ENCODE data around the gene DDN. TPM values are rescaled to one million over a fixed set of nuclear protein-coding genes. Genes with fewer than 3 reads are reported as not detected.

DDN gene
- total and polyA plus RNA-seq, 3 experiments from 2014 or later: 0.33 to 0.39 TPM; not detected in 1

DNA sequence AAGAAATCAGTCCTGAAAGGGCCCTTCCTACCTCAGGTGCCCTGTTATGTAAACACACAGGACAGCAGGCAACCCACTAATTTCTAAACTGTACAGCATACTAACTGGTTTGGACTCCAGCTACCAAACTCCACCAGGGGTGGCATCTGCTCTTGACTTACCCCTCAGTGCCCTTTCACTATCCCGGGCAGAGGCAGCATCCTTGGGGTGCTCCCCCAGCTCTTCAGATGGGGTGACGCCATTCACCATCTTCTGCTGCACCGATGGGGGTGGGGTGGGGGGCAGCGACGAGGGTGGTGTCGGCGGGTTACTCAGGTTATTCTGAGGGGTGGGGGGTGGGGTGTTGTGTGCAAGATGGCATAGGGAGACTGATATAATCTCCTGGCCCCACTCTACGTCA, 30.9 kb upstream of the DDN start:
- peak overlapping the region in 7 of 8 donors; percentile 48 to 85 (median 74) for H3K27ac Mint-ChIP-seq
- H3K27ac ChIP-seq (ENCODE audit: low read depth, low read length): no peak overlapping the region
- H3K36me3 Mint-ChIP-seq: peaks cover 4 to 86% (median 5%) of the 10 kb centered on the region in 3 donors
- H3K4me1 Mint-ChIP-seq: no peaks in the 10 kb centered on the region
- peaks cover 41% of the 10 kb centered on the region for H3K36me3 ChIP-seq (ENCODE audit: insufficient read depth, low read length)
- no peaks in the 10 kb centered on the region for H3K27me3 ChIP-seq (ENCODE audit: insufficient read depth, low read length, poor library complexity, severe bottlenecking)
- no peaks in the 10 kb centered on the region for H3K9me3 ChIP-seq (ENCODE audit: low read length)
- CTCF ChIA-PET: interaction anchor here (1.1 to 2.8 kb wide), 4 partner anchors 10 to 57 kb away, joined by 3 to 16 read pairs (median 4); no protein-coding TSS in a partner anchor
- H3K4me3 Mint-ChIP-seq: no peak overlapping the region
- H3K4me3 ChIP-seq (ENCODE audit: low read length): no peak overlapping the region
- H3K9me3 Mint-ChIP-seq: no peaks in the 10 kb centered on the region
- DNase-seq: peak in 1 of 5 donors; percentile 38
- POLR2A ChIA-PET: interaction anchor here (0.6 kb wide), 2 partner anchors 23 to 1179 kb away, joined by 3 read pairs; no protein-coding TSS in a partner anchor
- H3K4me1 ChIP-seq (ENCODE audit: insufficient read depth, low read length): no peaks in the 10 kb centered on the region
- H3K27me3 Mint-ChIP-seq: no peaks in the 10 kb centered on the region

DNA sequence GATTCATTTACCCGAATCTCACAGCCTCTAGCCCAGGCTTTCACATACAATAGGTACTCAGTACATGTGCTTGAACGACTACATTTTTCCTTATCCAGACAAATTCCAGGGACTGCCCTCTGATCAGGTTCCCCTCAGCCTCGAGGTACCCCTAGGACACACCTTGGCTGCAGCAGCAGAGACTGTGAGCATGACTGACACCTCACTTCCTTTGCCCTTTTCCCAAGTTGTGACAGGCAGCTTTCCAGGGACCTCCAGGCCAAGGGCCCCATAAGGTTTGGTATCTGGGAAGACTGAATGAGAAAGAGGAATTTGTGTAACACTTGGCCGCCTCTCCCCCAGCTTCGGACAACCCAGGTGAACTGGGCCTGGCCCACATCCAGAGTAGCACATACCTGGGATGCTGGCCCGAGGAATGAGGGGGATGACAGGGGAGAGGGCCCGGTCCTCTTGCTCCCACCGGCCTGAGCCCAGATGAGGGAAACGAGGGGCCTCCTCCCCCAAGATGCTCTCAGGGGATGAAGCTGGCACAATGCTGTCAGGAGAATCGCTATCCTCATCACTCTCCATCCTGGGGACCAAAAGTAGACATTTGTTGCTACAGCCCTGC, 29.6 kb upstream of the DDN start:
- Histone ChIP-seq H3K27ac (ENCODE audit: low read depth, low read length) (no peak overlapping the region), H3K27me3 (ENCODE audit: insufficient read depth, low read length, poor library complexity, severe bottlenecking) (no peaks in the 10 kb centered on the region), H3K9me3 (ENCODE audit: low read length) (no peaks in the 10 kb centered on the region), H3K4me3 (ENCODE audit: low read length) (no peak overlapping the region), H3K36me3 (ENCODE audit: insufficient read depth, low read length) (peaks cover 43% of the 10 kb centered on the region), H3K4me1 (ENCODE audit: insufficient read depth, low read length) (no peaks in the 10 kb centered on the region)
- no peaks in the 10 kb centered on the region for H3K27me3 Mint-ChIP-seq
- H3K9me3 Mint-ChIP-seq: no peaks in the 10 kb centered on the region
- peak overlapping the region in 5 of 8 donors; percentile 7 to 83 (median 73) for H3K27ac Mint-ChIP-seq
- ChIA-PET POLR2A (interaction anchor here (1.0 kb wide), 1 partner anchor 10 kb away, joined by 3 read pairs; no protein-coding TSS in a partner anchor), CTCF (interaction anchor here (1.1 to 2.8 kb wide), 3 partner anchors 9 to 15 kb away, joined by 3 to 16 read pairs (median 4); no protein-coding TSS in a partner anchor)
- no peak overlapping the region for H3K4me3 Mint-ChIP-seq
- H3K4me1 Mint-ChIP-seq: no peaks in the 10 kb centered on the region
- DNase-seq: peak in 1 of 5 donors; percentile 23
- peaks cover 4 to 84% (median 5%) of the 10 kb centered on the region in 3 donors for H3K36me3 Mint-ChIP-seq

DNA sequence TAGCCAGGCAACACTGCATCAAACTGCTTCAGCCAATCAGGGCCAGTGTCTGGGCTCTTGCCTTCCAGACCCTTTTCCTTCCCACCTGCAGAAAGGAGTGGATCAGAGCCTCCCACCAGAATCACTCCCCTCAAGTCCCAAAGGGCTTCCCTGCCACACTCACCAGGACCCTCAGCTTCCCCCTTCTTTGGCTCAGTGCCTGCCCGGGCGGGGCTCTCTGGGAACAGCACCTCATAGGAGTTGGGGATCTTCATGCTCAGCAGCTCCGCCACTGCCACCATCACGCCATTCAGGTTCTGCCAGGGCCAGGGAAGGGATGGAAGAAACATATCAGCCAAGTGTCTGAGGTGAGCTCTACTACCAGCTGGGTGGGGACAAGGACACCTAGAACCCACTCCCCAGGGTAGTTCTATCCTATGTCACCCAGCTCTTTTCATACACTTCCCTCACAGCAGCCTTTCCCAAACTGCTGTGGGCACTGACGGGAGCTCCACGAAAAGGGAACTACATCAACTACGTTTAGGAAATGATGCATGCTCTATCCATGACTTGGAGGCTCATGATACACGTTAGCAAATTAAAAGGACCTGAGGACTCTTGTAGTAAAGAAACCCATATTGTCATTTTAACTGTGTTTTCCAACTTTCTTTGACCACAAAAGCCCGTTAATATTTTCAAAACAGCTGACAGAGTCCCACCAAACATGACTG, 28.8 kb upstream of the DDN start:
- Histone ChIP-seq H3K4me1 (ENCODE audit: insufficient read depth, low read length) (no peaks in the 10 kb centered on the region), H3K36me3 (ENCODE audit: insufficient read depth, low read length) (peaks cover 43% of the 10 kb centered on the region), H3K27ac (ENCODE audit: low read depth, low read length) (no peak overlapping the region), H3K4me3 (ENCODE audit: low read length) (no peak overlapping the region), H3K27me3 (ENCODE audit: insufficient read depth, low read length, poor library complexity, severe bottlenecking) (no peaks in the 10 kb centered on the region), H3K9me3 (ENCODE audit: low read length) (no peaks in the 10 kb centered on the region)
- Mint-ChIP-seq H3K4me3 (no peak overlapping the region), H3K9me3 (no peaks in the 10 kb centered on the region), H3K27me3 (no peaks in the 10 kb centered on the region), H3K4me1 (no peaks in the 10 kb centered on the region), H3K27ac (peak overlapping the region in 7 of 8 donors; percentile 57 to 83 (median 77)), H3K36me3 (peaks cover 4 to 85% (median 5%) of the 10 kb centered on the region in 3 donors)
- CTCF ChIA-PET: interaction anchor here (1.0 to 2.8 kb wide), 4 partner anchors 11 to 40 kb away, joined by 3 to 16 read pairs (median 3); no protein-coding TSS in a partner anchor
- peak in 1 of 5 donors; percentile 31 for DNase-seq
- POLR2A ChIA-PET: no interaction called here

DNA sequence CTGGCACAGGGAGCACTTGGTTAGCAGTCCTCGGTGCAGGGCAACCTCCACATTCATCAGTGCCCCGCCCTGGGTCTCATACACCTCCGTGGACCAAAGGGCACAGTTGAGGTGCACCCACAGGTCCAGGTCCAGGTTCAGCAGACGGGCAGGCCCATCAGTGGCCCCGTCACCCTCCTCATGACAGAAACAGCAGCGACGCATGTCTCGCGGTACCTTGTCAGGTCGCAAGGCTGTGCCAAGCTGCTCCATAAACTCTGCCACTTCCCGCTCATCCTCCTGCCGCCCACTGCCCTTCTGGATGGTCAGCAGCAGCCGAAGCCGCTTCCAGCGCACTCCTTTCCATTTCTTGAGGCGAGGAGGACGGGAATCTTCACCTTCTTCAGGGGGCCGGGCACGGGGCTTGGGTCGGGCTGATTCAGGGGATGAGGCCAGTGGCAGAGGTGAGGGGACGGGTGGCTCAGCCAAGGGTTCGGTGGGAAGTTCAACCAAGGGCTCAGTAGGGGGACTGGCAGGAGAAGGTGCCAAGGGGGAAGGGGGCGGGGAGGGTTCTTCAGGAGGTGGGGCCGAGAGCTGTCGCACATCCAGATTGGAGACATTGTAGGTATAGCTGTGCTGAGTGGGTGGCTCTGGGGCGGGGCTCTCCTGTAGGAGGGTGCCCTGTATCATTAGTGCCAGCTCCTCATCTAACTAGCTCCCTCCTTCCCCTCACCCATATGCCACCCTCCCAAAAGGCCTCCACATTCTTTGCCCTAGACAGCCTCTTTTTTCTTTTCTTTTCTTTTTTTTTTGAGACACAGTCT, 27.7 kb upstream of the DDN start:
- POLR2A ChIA-PET: no interaction called here
- H3K9me3 Mint-ChIP-seq: no peaks in the 10 kb centered on the region
- Histone ChIP-seq H3K36me3 (ENCODE audit: insufficient read depth, low read length) (peaks cover 40% of the 10 kb centered on the region), H3K27me3 (ENCODE audit: insufficient read depth, low read length, poor library complexity, severe bottlenecking) (no peaks in the 10 kb centered on the region), H3K4me3 (ENCODE audit: low read length) (no peak overlapping the region), H3K27ac (ENCODE audit: low read depth, low read length) (no peak overlapping the region), H3K9me3 (ENCODE audit: low read length) (no peaks in the 10 kb centered on the region), H3K4me1 (ENCODE audit: insufficient read depth, low read length) (no peaks in the 10 kb centered on the region)
- H3K4me1 Mint-ChIP-seq: no peaks in the 10 kb centered on the region
- H3K4me3 Mint-ChIP-seq: no peak overlapping the region
- H3K27ac Mint-ChIP-seq: peak overlapping the region in 4 of 8 donors; percentile 60 to 89 (median 79)
- CTCF ChIA-PET: interaction anchor here (1.0 kb wide), 1 partner anchor 39 kb away, joined by 3 read pairs; no protein-coding TSS in a partner anchor
- H3K27me3 Mint-ChIP-seq: no peaks in the 10 kb centered on the region
- H3K36me3 Mint-ChIP-seq: peaks cover 4 to 86% (median 14%) of the 10 kb centered on the region in 3 donors
- peak in 1 of 5 donors; percentile 42 for DNase-seq

DNA sequence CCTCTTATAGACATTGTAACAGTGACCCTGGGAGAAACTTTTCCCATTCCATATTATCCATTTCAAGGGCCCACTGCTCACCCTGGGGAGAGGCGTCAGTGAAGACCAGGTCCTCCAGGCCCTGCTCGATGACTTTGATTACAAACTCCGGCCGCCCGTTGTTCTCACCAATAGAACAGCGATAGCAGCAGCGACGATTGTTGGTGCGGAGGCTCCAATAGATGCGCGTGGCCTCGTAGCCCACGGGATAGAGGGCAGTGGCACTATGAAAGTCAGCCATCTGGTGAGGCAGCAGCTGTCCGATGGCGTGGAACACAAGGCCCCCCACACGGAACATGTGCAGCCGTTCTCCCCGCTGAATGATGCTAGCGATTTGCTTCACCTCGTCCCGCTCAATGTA, 26.9 kb upstream of the DDN start:
- H3K4me3 Mint-ChIP-seq: no peak overlapping the region
- Histone ChIP-seq H3K36me3 (ENCODE audit: insufficient read depth, low read length) (peaks cover 45% of the 10 kb centered on the region), H3K9me3 (ENCODE audit: low read length) (no peaks in the 10 kb centered on the region), H3K27me3 (ENCODE audit: insufficient read depth, low read length, poor library complexity, severe bottlenecking) (no peaks in the 10 kb centered on the region), H3K4me3 (ENCODE audit: low read length) (no peak overlapping the region), H3K4me1 (ENCODE audit: insufficient read depth, low read length) (no peaks in the 10 kb centered on the region), H3K27ac (ENCODE audit: low read depth, low read length) (no peak overlapping the region)
- POLR2A ChIA-PET: no interaction called here
- no peak for DNase-seq
- peak overlapping the region in 7 of 8 donors; percentile 54 to 100 (median 82) for H3K27ac Mint-ChIP-seq
- no peaks in the 10 kb centered on the region for H3K4me1 Mint-ChIP-seq
- CTCF ChIA-PET: interaction anchor here (0.9 kb wide), 1 partner anchor 62 kb away, joined by 3 read pairs; no protein-coding TSS in a partner anchor
- H3K27me3 Mint-ChIP-seq: no peaks in the 10 kb centered on the region
- no peaks in the 10 kb centered on the region for H3K9me3 Mint-ChIP-seq
- peaks cover 4 to 87% (median 17%) of the 10 kb centered on the region in 3 donors for H3K36me3 Mint-ChIP-seq

DNA sequence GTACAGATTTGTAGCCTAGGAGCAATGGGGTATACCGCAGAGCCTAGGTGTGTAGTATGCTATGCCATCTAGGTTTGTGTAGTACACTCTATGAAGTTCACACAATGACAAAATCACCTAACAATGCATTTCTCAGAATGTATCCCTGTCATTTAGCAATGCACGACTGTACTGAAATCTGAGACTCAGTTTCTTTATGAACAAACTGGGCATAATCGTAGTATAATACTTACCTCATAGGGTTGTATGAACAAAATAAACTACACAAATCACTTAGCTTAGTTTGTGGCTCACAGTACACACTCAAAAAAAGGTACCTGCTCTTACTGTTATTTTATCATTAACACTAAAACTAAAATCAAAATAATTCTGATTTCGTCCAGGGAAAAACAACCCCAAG, 26.3 kb upstream of the DDN start:
- no peak overlapping the region for H3K4me3 Mint-ChIP-seq
- H3K4me1 Mint-ChIP-seq: no peaks in the 10 kb centered on the region
- no peaks in the 10 kb centered on the region for H3K27me3 Mint-ChIP-seq
- Histone ChIP-seq H3K36me3 (ENCODE audit: insufficient read depth, low read length) (peaks cover 45% of the 10 kb centered on the region), H3K4me3 (ENCODE audit: low read length) (no peak overlapping the region), H3K9me3 (ENCODE audit: low read length) (no peaks in the 10 kb centered on the region), H3K4me1 (ENCODE audit: insufficient read depth, low read length) (no peaks in the 10 kb centered on the region), H3K27me3 (ENCODE audit: insufficient read depth, low read length, poor library complexity, severe bottlenecking) (no peaks in the 10 kb centered on the region), H3K27ac (ENCODE audit: low read depth, low read length) (no peak overlapping the region)
- POLR2A ChIA-PET: no interaction called here
- no peaks in the 10 kb centered on the region for H3K9me3 Mint-ChIP-seq
- CTCF ChIA-PET: interaction anchor here (0.9 kb wide), 1 partner anchor 63 kb away, joined by 3 read pairs; no protein-coding TSS in a partner anchor
- peaks cover 4 to 87% (median 17%) of the 10 kb centered on the region in 3 donors for H3K36me3 Mint-ChIP-seq
- peak overlapping the region in 7 of 8 donors; percentile 29 to 100 (median 57) for H3K27ac Mint-ChIP-seq
- DNase-seq: no peak

DNA sequence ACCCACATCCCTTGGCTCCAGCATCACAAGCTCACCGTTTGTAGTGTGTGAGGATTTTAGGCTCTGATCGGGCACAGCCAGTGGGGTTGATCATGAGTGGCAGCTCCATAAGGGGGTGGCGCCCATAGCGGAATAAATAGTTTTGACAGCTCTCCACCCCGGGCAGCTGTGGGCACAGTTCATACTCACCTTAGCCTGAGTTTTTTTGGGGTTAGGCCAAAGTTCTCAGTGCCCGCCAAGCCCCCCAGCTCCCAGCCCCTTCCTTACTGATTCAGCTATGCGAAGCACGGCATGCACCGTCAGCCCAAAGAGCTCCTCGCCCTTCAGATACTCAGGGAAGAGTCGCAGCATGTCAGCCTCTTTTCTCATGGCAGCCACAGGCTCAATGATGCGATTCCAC, 25.4 kb upstream of the DDN start:
- H3K36me3 Mint-ChIP-seq: peaks cover 4 to 83% (median 17%) of the 10 kb centered on the region in 3 donors
- Histone ChIP-seq H3K4me3 (ENCODE audit: low read length) (no peak overlapping the region), H3K27me3 (ENCODE audit: insufficient read depth, low read length, poor library complexity, severe bottlenecking) (no peaks in the 10 kb centered on the region), H3K27ac (ENCODE audit: low read depth, low read length) (no peak overlapping the region), H3K36me3 (ENCODE audit: insufficient read depth, low read length) (peaks cover 45% of the 10 kb centered on the region), H3K4me1 (ENCODE audit: insufficient read depth, low read length) (peaks cover 5% of the 10 kb centered on the region), H3K9me3 (ENCODE audit: low read length) (no peaks in the 10 kb centered on the region)
- CTCF ChIA-PET: interaction anchor here (0.6 kb wide), 1 partner anchor 78 kb away, joined by 3 read pairs; no protein-coding TSS in a partner anchor
- H3K9me3 Mint-ChIP-seq: no peaks in the 10 kb centered on the region
- peaks cover 5% of the 10 kb centered on the region in 3 donors for H3K4me1 Mint-ChIP-seq
- no peaks in the 10 kb centered on the region for H3K27me3 Mint-ChIP-seq
- H3K4me3 Mint-ChIP-seq: no peak overlapping the region
- no peak for DNase-seq
- POLR2A ChIA-PET: no interaction called here
- H3K27ac Mint-ChIP-seq: peak overlapping the region in 7 of 8 donors; percentile 78 to 100 (median 89)

Measured in CD8-positive, alpha-beta memory T cell (primary cell).